HG03135 (cell line): ENCODE data around the gene FOXP1.

Experiments used
- ATAC-seq: cut with Tn5 transposase; IDR thresholded peaks from one replicate; pipeline ENCODE4 v1.9.1; 2021; ENCODE audit warnings: mild to moderate bottlenecking, moderate library complexity; ENCODE audit not compliant: unreplicated experiment

Gene FOXP1

GRCh38 chr3:71120012-71120411 is 463.5 kb downstream of the FOXP1 start:
- ATAC-seq = no peak

GRCh38 chr3:71119171-71119570 is 464.4 kb downstream of the FOXP1 start:
- ATAC-seq = no peak

GRCh38 chr3:71118436-71118835 is 465.1 kb downstream of the FOXP1 start:
- ATAC-seq = no peak

GRCh38 chr3:71117572-71118247 is 465.8 kb downstream of the FOXP1 start:
- no peak for ATAC-seq

GRCh38 chr3:71114610-71115009 is 468.9 kb downstream of the FOXP1 start:
- no peak for ATAC-seq

- no peak for ATAC-seq
Observed at GRCh38 chr3:71112576-71112975, 471.0 kb downstream of the FOXP1 start.

DNA sequence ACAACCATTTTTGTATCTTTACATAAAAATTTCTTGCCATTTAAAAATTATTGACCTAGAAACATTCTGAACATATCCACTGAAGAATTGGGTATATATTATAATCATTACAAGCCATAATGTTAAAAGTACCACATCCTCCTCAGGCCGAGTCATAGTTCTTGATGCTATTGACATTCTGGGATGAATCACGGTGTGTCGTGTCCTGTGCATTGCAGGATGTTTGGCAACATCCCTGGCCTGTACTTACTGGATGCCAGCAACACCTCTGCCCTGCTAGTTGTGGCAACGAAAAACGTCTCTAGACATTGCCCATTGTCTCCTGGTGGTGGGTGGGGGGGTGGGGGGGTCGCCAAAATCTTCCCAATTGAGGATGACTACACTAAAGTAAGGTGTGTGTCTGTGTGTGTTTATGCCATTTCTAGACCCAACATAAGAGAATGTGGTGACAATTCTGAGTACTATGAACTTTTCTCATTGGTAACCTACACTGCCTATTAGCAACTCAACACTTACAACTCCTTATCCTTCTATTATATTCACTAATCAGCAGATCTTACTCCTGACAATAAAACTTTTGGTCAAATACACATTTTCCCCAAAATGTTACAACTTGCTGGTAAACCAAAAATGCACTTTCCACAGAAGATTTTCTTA is 471.6 kb downstream of the FOXP1 start:
- no peak for ATAC-seq

GRCh38 chr3:71110385-71111222 is 472.9 kb downstream of the FOXP1 start:
- ATAC-seq = no peak

- ATAC-seq = no peak
Observed at GRCh38 chr3:71109977-71110285, 473.6 kb downstream of the FOXP1 start.

DNA sequence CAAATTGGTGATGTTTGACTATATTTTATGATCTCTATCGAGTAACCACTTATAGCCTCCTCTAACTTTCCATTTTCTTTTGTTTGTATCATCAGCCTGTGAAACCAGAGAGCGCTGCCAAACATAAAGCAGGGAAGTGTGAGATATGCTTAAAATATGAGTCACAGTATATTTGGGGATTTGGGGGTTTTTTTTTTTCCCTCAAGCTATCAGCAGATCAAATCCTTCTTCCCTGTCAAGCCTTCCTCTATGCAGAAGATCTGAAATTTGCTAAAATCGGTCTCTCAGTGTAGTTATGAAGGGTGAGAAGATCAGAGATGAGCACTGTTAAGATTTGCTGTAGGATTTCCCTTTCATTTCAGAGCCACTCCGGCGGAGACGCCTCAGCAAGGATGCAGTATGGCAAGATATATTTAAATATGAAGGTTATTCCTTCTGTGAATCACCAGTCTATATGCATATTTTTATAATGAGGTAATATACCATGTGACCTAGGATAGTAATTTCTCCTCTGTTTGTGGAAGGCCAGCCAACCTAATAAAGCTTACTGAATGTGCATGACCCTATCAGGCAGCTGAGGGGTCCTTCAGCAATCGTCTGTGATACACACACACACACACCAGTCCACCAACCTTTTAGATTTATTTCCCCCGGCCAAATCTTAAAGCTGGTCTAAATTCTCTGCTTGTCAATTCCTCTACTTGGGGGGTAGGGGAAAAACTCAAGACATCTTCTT is 474.1 kb downstream of the FOXP1 start:
- no peak for ATAC-seq

DNA sequence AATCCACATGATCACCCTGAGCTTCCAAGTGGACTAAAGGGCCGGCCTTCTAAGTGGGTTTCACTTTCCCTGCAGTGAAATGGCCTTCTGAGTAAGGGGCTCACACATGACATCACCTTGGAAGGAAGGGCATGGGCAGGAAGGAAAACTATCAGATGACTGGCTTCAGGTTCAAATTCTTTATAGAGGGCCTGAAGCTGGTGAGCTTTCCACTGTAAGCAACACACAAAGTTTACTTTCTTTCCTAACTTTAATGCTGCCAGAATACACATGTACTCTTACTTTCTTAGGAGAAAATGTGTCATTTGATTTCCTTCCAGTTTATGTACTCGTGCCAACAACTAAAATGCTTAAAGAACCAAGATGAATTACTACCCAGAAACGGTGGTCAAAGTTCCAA is 475.6 kb downstream of the FOXP1 start:
- no peak for ATAC-seq

- ATAC-seq = no peak
Observed at GRCh38 chr3:71104976-71105375, 478.6 kb downstream of the FOXP1 start.

DNA sequence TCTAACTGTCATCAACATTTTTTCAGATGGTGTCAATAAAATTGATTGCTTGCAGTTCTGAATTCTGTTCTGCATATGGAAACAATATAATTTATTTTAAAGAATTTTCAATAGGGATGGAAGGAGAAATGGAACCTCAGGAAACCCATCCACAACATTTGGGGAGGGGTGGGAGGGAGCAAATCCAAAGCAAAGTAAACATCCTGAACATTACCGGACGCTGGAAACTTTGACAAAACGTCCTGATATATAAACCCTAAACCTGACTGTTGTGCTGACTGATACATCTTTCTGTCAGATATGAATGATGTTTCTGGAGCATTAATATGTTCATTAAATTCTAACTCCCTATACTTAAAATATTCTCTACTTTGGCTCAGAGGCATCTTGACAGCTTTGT is 479.0 kb downstream of the FOXP1 start:
- no peak for ATAC-seq

DNA sequence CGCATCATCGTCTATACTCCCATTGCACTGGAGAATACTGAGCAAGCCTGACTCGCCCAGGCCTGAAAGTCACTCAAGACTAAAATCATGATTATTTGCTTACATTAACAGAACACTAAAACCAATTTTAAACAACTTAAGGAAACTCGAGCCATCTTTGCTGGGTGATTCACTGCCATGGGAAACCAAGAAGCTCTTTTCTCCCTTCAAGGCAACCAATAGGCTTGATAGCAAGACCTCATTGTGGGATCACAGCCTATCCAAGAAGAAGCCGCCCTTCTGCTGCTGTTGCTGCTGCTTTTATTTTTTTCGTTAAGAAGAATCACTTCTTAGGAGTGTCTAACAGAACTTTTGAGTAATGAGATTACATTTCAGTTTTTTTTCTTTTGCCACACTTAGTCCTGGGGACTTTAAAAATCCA is 479.4 kb downstream of the FOXP1 start:
- no peak for ATAC-seq

DNA sequence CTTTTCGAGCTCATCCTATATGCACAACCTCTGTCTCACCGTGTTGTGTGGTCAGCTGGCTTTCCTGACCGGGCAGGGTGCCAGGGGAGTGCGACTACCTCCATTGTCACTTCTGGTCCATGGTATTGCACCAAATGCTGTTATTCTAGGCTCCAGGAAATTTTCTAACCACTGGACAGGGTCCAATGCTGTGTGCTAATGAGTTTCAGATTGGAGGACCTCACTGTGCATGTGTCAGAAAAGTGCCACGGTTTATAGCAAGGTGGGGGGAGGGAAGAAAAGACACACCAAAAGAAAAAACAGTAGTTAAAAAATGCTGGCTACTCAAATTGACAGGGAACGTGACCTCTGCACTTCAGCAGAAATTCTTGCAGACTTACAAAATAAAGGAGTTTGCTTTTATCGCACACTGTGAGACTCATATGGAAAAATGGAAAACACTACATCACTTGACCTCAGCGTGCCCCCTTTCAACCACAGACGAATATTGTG is 480.1 kb downstream of the FOXP1 start:
- ATAC-seq = no peak

DNA sequence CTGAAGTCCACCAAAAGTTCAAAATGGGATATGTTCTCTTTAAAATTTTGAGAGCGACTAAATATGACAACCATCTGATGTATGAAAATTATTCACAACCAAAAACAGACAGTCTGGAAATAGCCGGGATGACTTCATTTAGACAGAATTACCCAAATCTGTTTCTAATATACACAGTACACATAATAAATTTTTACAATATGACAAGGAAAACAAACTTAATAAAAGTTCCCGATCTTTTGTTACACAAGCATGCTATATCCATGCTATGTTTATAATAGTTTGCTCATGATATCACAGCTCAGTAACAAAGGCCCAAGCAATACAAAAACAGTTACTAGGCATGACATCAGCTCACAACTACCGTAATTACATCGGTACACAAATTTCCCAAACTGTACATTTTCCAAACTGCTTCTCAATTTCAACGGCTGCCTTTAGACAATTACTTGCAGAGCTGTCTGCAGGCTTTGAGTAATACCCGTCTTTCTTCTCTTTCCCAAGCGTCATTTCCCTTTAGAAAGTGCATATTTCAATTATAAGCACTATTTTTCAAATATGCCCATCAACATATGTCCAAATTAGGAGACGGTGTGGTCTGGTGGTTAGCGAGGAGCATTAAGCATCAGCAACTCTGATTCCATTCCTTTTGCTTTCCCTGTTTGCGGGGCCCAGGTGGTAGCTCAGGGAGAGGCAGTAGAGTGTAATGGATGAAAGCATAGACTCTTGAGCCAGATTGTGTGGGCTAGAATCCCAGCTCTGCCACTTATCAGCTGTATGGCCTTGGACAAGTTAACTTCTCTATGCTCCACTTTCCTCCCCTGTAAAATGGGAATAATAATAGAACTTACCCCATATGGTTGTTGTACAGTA is 481.2 kb downstream of the FOXP1 start:
- ATAC-seq = no peak

DNA sequence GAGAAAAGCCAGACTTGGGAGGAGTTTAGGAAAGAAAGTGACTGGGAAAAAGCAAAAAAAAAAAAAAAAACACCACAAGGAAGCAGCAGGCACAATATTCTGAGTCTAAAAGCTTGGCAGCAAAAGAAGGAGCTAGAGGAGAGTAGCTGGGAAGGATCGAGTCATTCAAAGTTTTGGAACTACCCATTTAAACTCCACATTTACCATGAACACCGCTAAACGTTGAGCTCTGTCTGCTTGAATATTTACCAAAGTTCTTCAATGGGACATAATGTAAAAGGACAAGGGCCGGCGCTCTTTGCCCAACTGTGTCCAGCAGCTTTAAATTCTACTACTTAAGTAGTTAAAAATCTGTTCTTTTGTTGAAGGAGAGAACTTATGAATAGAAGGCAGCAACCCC is 481.9 kb downstream of the FOXP1 start:
- ATAC-seq = no peak

DNA sequence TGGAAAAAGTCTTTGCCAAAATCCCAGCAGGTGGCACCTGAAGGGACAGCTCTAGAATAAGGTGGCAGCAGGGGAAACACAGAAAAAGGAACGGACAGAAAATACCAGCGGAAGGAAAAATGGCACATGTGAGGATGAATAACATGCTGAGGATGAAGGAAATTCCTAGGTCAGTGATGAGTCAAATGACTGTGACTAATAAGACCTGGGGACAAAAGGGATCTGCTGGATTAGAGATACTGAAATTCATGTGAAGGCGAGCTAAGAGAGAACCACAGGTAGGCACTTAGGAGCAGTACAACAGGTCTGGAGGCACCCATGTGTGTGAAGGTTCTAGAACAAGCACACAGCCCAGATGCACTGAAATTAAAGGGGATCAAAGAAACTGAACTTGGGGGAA is 482.5 kb downstream of the FOXP1 start:
- ATAC-seq = no peak

GRCh38 chr3:71099997-71100719 is 483.4 kb downstream of the FOXP1 start:
- no peak for ATAC-seq

DNA sequence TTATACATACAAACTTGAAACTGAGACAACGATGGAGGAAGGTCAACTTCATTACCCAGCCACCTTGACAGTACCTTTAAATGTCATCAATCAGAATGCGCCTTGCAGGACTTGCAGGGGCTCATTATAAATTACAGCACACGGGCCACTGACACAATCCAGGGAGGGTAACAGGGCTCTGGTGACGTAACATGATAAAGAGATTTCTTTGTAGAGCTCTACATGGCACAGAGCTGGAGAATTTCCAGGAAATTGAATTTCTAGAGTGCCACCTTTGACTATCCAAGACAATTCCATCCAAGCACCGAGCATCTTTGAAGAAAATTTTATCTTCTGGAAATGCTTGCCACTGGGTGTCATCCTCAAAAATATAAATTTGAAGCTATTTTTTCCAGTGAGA is 486.0 kb downstream of the FOXP1 start:
- ATAC-seq = no peak
